Erythroblast (primary cell): ENCODE results near the gene ZNF768.

ENCODE experiments used
- GATA1 ChIP-seq: IDR thresholded peaks from 2 replicates; pipeline ENCODE4 v1.6.1; 2011; ENCODE audit warnings: low read depth, mild to moderate bottlenecking, control low read depth, low read length, moderate library complexity
- POLR2A ChIP-seq: IDR thresholded peaks from 2 replicates; pipeline ENCODE4 v1.6.1; 2011; ENCODE audit warnings: mild to moderate bottlenecking, low read length

GRCh38 chr16:30543067-30543466, 16.7 kb upstream of the ZNF768 start:
- TF ChIP-seq POLR2A = no peak
- no peak for TF ChIP-seq GATA1
